Smooth muscle cell (in vitro differentiated cells): Measurements from ENCODE around the gene LRRC14B. TPM values are rescaled to one million over a fixed set of nuclear protein-coding genes. Genes with fewer than 3 reads are reported as not detected.

Source experiments
- DNase-seq: peaks from one replicate; lab custom pipeline; 2025; ENCODE audit not compliant: unreplicated experiment; lab: John Stamatoyannopoulos, UW
- H2AFZ ChIP-seq: fragments of 200-600 bp; sonication (generic); 2 replicates; pipeline ENCODE4 v1.6.0; 2016; ENCODE audit warnings: antibody characterized with exemption, low read depth, mild to moderate bottlenecking
- H3F3A ChIP-seq: fragments of 200-600 bp; sonication (generic); 2 replicates; pipeline ENCODE4 v1.6.0; 2017; ENCODE audit warnings: antibody characterized with exemption, low read depth
- H3K27ac ChIP-seq: fragments of 200-600 bp; sonication (generic); 2 replicates; pipeline ENCODE4 v1.5.1; 2016; ENCODE audit warnings: low read depth, mild to moderate bottlenecking
- H3K27me3 ChIP-seq: fragments of 200-600 bp; sonication (generic); 2 replicates; pipeline ENCODE4 v1.6.1; 2016; ENCODE audit warnings: low read depth, mild to moderate bottlenecking
- H3K36me3 ChIP-seq: fragments of 200-600 bp; sonication (generic); 2 replicates; pipeline ENCODE4 v1.5.1; 2016; ENCODE audit warnings: low read depth
- H3K4me1 ChIP-seq: fragments of 200-600 bp; sonication (generic); 2 replicates; pipeline ENCODE4 v1.5.1; 2016; ENCODE audit warnings: low read depth
- H3K4me2 ChIP-seq: fragments of 200-600 bp; sonication (generic); 2 replicates; pipeline ENCODE4 v1.6.0; 2016; ENCODE audit warnings: mild to moderate bottlenecking
- H3K4me3 ChIP-seq: fragments of 200-600 bp; sonication (generic); 2 replicates; pipeline ENCODE4 v1.5.1; 2016; ENCODE audit warnings: mild to moderate bottlenecking
- H3K79me2 ChIP-seq: fragments of 200-600 bp; sonication (generic); 2 replicates; pipeline ENCODE4 v1.6.0; 2016; ENCODE audit warnings: low read depth, mild to moderate bottlenecking
- H3K9ac ChIP-seq: fragments of 200-600 bp; sonication (generic); 2 replicates; pipeline ENCODE4 v1.6.0; 2016; ENCODE audit warnings: low read depth
- H3K9me3 ChIP-seq: fragments of 200-600 bp; sonication (generic); replicated peaks from 2 replicates; pipeline ENCODE4 v1.5.1; 2016; ENCODE audit warnings: low read depth
- H4K20me1 ChIP-seq: fragments of 200-600 bp; sonication (generic); 2 replicates; pipeline ENCODE4 v1.6.0; 2016; ENCODE audit warnings: low read depth
- WGBS: methylation state at CpG from one replicate; pipeline ENCODE4 v1.1.7; 2016; ENCODE audit warnings: low lambda C conversion rate; 5-methylcytosine and 5-hydroxymethylcytosine counted together
- polyA plus RNA-seq: library from polyadenylated mRNA; unstranded; fragments of >200 nt; fragmentation: Nextera tagmentation; extraction: Ambion mirVana; gene quantifications from 2 replicates; pipeline ENCODE4 v1.2.1, GENCODE V29; 2016
- total RNA-seq: library from RNA; depleted of rRNA; stranded (reverse); fragments of >200 nt; gene quantifications from 2 replicates; pipeline ENCODE4 v1.2.3, GENCODE V29; 2014
- TF ChIP-seq, protein P1 (sequence below): fragments of 200-600 bp; sonication (generic); IDR thresholded peaks from 2 replicates; pipeline ENCODE4 v1.5.1; 2017; ENCODE audit warnings: borderline replicate concordance, mild to moderate bottlenecking, antibody characterized with exemption; ENCODE audit not compliant: insufficient read depth, poor library complexity, severe bottlenecking

The LRRC14B gene
- total and polyA plus RNA-seq, 2 experiments from 2014 or later, result not detected

DNA sequence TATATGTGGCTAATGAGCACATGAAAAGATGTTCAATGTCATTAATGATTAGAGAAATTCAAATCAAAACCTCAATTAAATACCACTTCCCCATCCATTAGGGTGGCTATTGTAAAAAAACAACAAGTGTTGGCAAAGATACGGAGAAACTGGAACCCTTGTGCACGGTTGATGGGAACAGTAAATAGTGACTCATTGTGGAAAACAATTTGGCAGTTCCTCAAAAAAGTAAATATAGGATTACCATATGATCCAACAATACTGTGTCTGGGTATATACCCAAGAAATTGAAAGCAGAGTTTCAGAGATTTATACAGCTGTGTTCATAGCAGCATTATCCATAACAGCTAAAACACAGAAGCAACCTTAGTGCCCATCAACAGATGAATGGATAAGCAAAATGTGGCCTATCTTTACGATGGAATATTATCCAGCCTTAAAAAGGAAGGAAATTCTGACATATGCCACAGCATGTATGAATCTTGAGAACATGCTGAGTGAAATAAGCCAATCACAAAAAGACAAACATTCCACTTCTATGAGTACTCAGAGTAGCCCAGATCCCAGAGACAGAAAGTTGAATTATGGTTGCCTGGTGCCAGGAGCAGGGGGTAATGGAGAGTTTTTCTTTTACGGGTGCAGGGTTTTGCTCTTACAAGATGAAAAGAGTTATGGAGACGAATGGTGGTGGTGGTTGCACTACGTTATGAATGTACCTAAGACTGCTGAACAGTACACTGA is 41.4 kb upstream of the LRRC14B start:
- Histone ChIP-seq H3K4me1 (no peaks in the 10 kb centered on the region), H3F3A (no peaks in the 10 kb centered on the region), H4K20me1 (no peaks in the 10 kb centered on the region), H2AFZ (no peak overlapping the region), H3K36me3 (peaks cover 7% of the 10 kb centered on the region), H3K79me2 (no peaks in the 10 kb centered on the region), H3K4me3 (no peak overlapping the region), H3K4me2 (no peak overlapping the region), H3K27ac (no peak overlapping the region), H3K27me3 (no peaks in the 10 kb centered on the region), H3K9ac (no peak overlapping the region), H3K9me3 (peaks cover 17% of the 10 kb centered on the region)
- DNase-seq, result no peak
- WGBS, result 90% methylated on average over 6 of the region's 6 CpGs
- TF ChIP-seq, protein P1, sequence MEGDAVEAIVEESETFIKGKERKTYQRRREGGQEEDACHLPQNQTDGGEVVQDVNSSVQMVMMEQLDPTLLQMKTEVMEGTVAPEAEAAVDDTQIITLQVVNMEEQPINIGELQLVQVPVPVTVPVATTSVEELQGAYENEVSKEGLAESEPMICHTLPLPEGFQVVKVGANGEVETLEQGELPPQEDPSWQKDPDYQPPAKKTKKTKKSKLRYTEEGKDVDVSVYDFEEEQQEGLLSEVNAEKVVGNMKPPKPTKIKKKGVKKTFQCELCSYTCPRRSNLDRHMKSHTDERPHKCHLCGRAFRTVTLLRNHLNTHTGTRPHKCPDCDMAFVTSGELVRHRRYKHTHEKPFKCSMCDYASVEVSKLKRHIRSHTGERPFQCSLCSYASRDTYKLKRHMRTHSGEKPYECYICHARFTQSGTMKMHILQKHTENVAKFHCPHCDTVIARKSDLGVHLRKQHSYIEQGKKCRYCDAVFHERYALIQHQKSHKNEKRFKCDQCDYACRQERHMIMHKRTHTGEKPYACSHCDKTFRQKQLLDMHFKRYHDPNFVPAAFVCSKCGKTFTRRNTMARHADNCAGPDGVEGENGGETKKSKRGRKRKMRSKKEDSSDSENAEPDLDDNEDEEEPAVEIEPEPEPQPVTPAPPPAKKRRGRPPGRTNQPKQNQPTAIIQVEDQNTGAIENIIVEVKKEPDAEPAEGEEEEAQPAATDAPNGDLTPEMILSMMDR, result no peak

DNA sequence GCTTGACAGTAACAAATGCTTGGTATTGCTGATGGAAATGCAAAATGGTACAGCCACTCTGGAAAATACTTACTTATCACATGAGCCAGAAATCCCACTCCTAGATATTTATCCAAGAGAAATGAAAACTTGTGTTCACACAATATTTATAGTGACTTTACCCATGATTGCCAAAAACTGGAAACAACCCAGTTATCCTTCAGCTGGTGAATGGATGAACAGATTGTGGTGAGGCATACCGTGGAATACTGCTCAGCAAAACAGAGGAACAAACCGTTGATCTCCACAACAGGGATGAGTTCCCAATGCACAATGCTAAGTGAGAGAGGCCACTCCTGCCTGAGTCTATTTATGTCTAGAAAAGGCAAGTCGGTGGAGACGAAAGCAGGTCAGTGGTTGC is 40.5 kb upstream of the LRRC14B start:
- TF ChIP-seq, protein P1, result no peak
- no peaks in the 10 kb centered on the region for H3F3A ChIP-seq
- 95% methylated on average over 4 of the region's 4 CpGs for WGBS
- H3K4me3 ChIP-seq, result no peak overlapping the region
- H3K79me2 ChIP-seq, result no peaks in the 10 kb centered on the region
- DNase-seq, result no peak
- no peak overlapping the region for H3K4me2 ChIP-seq
- no peak overlapping the region for H3K27ac ChIP-seq
- peaks cover 17% of the 10 kb centered on the region for H3K9me3 ChIP-seq
- no peak overlapping the region for H3K9ac ChIP-seq
- peaks cover 7% of the 10 kb centered on the region for H3K36me3 ChIP-seq
- no peaks in the 10 kb centered on the region for H4K20me1 ChIP-seq
- no peaks in the 10 kb centered on the region for H3K4me1 ChIP-seq
- no peak overlapping the region for H2AFZ ChIP-seq
- H3K27me3 ChIP-seq, result no peaks in the 10 kb centered on the region

DNA sequence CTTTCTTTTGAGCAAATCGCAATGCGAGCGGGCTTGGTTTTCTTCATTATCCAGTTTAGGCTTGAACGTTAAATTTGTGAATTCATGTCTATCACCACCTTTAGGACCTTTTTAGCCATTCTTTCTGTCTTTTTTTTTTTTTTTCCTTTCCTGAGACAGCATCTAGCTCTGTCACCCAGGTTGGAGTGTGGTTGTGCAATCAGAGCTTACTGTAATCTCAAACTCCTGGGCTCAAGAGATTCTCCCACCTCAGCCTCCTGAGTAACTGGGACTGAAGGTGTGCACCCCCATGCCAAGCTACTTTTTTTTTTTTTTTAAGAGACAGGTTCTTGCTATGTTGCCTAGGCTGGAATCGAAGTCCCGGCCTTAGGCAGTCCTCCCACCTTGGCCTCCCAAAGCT is 39.2 kb upstream of the LRRC14B start:
- WGBS, result over 99% methylated on average over 6 of the region's 6 CpGs

More for the DNA sequence above, 39.2 kb upstream of the LRRC14B start:
- no peak overlapping the region for H3K9ac ChIP-seq
- H3K36me3 ChIP-seq, result peaks cover 7% of the 10 kb centered on the region
- TF ChIP-seq, protein P1, result no peak
- DNase-seq, result no peak
- no peak overlapping the region for H3K27ac ChIP-seq
- no peaks in the 10 kb centered on the region for H3F3A ChIP-seq
- no peaks in the 10 kb centered on the region for H3K4me1 ChIP-seq
- H4K20me1 ChIP-seq, result no peaks in the 10 kb centered on the region
- no peak overlapping the region for H3K4me3 ChIP-seq
- H3K4me2 ChIP-seq, result no peak overlapping the region
- no peak overlapping the region for H2AFZ ChIP-seq
- peaks cover 17% of the 10 kb centered on the region for H3K9me3 ChIP-seq
- H3K79me2 ChIP-seq, result no peaks in the 10 kb centered on the region
- no peaks in the 10 kb centered on the region for H3K27me3 ChIP-seq
